ENCODE data around the gene CPLX3. TPM values are rescaled to one million over a fixed set of nuclear protein-coding genes. Genes with fewer than 3 reads are reported as not detected.

The CPLX3 gene
- total and polyA plus RNA-seq, 2 of the 8 experiments (the other 6 are each of a cell fraction or from before 2014, with no cell fraction given) = 0.17 TPM; not detected in 1

DNA sequence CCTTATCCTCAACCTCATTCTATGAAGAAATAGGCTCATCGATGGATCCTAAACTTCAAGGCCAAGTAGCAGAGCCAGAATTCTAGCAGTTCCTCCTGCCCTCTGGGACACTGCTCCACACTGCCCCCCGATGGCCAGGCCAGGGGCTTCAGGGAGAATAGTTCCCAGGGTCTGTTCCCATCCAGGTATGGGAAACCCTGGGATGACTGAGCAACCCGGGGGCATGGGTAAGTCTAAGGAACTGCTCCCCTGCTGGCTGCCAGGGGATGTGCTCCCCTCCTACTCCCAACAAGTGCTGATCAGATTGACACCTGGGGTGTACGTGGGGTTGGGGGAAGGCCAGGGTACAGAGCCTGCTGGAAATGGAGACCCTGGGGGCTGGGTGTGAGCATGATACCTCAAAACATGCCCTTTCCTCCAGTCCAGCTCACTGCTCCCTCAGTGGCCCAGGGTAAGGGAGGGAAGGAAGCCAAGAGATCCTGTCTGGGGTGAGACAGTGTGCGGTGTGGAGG, 8.9 kb downstream of the CPLX3 start (continued):
- peak; percentile 39; the same call in 1 of the 2 replicates for TF ChIP-seq GABPA (IDR thresholded peaks at IDR 0.05; ENCODE audit: borderline replicate concordance, insufficient read depth, low read length)
- 0 out of 4 replicates have a peak, but pooled peaks of 1 of the 2 experiments have one; percentile 33 for TF ChIP-seq SIN3A (conservative IDR thresholded peaks at IDR 0.05 in 1 of 2, IDR thresholded peaks at IDR 0.05 in 1 of 2; ENCODE audit: low read depth in 1 of 2, low read length in 2 of 2)
- no peak for TF ChIP-seq ASH2L (IDR thresholded peaks at IDR 0.05; ENCODE audit: low read length)
- peak; percentile 58; the same call in 1 of the 2 replicates for TF ChIP-seq MAFK (IDR thresholded peaks at IDR 0.05; ENCODE audit: low read depth, low read length)
- TF ChIP-seq KDM5A (IDR thresholded peaks at IDR 0.05; ENCODE audit: low read length) = no peak
- TF ChIP-seq PHF8 (conservative IDR thresholded peaks at IDR 0.05; ENCODE audit: low read depth, low read length) = no peak
- TF ChIP-seq, protein P1, sequence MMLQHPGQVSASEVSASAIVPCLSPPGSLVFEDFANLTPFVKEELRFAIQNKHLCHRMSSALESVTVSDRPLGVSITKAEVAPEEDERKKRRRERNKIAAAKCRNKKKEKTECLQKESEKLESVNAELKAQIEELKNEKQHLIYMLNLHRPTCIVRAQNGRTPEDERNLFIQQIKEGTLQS (IDR thresholded peaks at IDR 0.05; ENCODE audit: insufficient read depth, low read depth, low read length) = peak; percentile 76
- no peak for TF ChIP-seq RXRA (IDR thresholded peaks at IDR 0.05; ENCODE audit: insufficient read depth, low read depth, low read length)
- TF ChIP-seq HDAC2 (IDR thresholded peaks at IDR 0.05; ENCODE audit: borderline replicate concordance in 1 of 2, low read depth in 2 of 2, low read length in 2 of 2) = no peak
- TF ChIP-seq SP2 (IDR thresholded peaks at IDR 0.05; ENCODE audit: low read length) = no peak
- no peak for TF ChIP-seq CHD2 (IDR thresholded peaks at IDR 0.05; ENCODE audit: low read length)
- TF ChIP-seq, protein P2, sequence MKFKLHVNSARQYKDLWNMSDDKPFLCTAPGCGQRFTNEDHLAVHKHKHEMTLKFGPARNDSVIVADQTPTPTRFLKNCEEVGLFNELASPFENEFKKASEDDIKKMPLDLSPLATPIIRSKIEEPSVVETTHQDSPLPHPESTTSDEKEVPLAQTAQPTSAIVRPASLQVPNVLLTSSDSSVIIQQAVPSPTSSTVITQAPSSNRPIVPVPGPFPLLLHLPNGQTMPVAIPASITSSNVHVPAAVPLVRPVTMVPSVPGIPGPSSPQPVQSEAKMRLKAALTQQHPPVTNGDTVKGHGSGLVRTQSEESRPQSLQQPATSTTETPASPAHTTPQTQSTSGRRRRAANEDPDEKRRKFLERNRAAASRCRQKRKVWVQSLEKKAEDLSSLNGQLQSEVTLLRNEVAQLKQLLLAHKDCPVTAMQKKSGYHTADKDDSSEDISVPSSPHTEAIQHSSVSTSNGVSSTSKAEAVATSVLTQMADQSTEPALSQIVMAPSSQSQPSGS (IDR thresholded peaks at IDR 0.05; ENCODE audit: low read length) = no peak
- TF ChIP-seq POU5F1 (IDR thresholded peaks at IDR 0.05; ENCODE audit: low read depth, low read length) = no peak
- TF ChIP-seq GTF2F1 (IDR thresholded peaks at IDR 0.05; ENCODE audit: borderline replicate concordance, low read depth, low read length) = no peak
- peak; percentile 50; the same call in 1 of the 2 replicates for TF ChIP-seq JUND (IDR thresholded peaks at IDR 0.05; ENCODE audit: low read length)
- TF ChIP-seq HDAC6 (IDR thresholded peaks at IDR 0.05; ENCODE audit: low read depth, low read length) = no peak
- TF ChIP-seq CBX5 (IDR thresholded peaks at IDR 0.05; ENCODE audit: low read depth, low read length) = no peak
- no peak for TF ChIP-seq CHD1 (IDR thresholded peaks at IDR 0.05; ENCODE audit: low read depth, low read length)

Data from H1 (cell line).